SK-N-SH (cell line): ENCODE measurements around the gene MAPK4. TPM values are rescaled to one million over a fixed set of nuclear protein-coding genes. Genes with fewer than 3 reads are reported as not detected.

Experiments
- CTCF ChIA-PET: fragments of 300-600, 350-600 bp; formaldehyde crosslinking; extraction: SDS; loops from one replicate; lab custom pipeline; 2021; lab: Yijun Ruan, JAX
- POLR2A ChIA-PET: fragments of 350-600 bp; sonication (Branson Sonifier 250); formaldehyde crosslinking; extraction: SDS; loops from one replicate; lab custom pipeline; 2020; ENCODE audit warnings: antibody characterized with exemption, inconsistent platforms; lab: Yijun Ruan, JAX
- DNase-seq: peaks from one replicate; pipeline ENCODE4 v3.0.0; 2012
- H2AFZ ChIP-seq: fragments of 200-600 bp; sonication (generic); 2 replicates; pipeline ENCODE4 v1.8.1; 2016; ENCODE audit warnings: antibody characterized with exemption, mild to moderate bottlenecking, low read depth
- H3F3A ChIP-seq: fragments of 200-600 bp; sonication (generic); replicated peaks from 2 replicates; pipeline ENCODE3; 2016; ENCODE audit warnings: antibody characterized with exemption, mild to moderate bottlenecking; ENCODE audit not compliant: insufficient read depth
- H3K27ac ChIP-seq, 2 experiments: fragments of 200-500 bp in 1 of 2; fragments of 200-600 bp in 1 of 2; sonication (Bioruptor generic) in 1 of 2; sonication (generic), shearing (Covaris generic) in 1 of 2; 2 replicates each; pipeline versions ENCODE4 v1.5.1 to v1.6.1; 2014 to 2016; ENCODE audit warnings: low read depth in 2 of 2, inconsistent platforms in 1 of 2, low read length in 1 of 2, mild to moderate bottlenecking in 1 of 2, mixed read lengths in 1 of 2
- H3K27me3 ChIP-seq: fragments of 200-600 bp; sonication (generic), shearing (Covaris generic); 2 replicates; pipeline ENCODE4 v1.6.1; 2016; ENCODE audit warnings: mixed run types; ENCODE audit not compliant: insufficient read depth
- H3K36me3 ChIP-seq, 2 experiments: fragments of 200-500 bp in 1 of 2; fragments of 200-600 bp in 1 of 2; sonication (Bioruptor generic) in 1 of 2; sonication (generic) in 1 of 2; replicated peaks in 1 of 2; 2 replicates each; pipeline versions ENCODE3 to v1.5.1; 2014 to 2016; ENCODE audit warnings: low read length in 1 of 2, mild to moderate bottlenecking in 1 of 2; ENCODE audit not compliant: insufficient read depth in 2 of 2, control insufficient read depth in 1 of 2
- H3K4me1 ChIP-seq, 2 experiments: fragments of 200-500 bp in 1 of 2; fragments of 200-600 bp in 1 of 2; sonication (Bioruptor generic) in 1 of 2; sonication (generic), shearing (Covaris generic) in 1 of 2; 2 replicates each; pipeline versions ENCODE4 v1.5.1 to v1.6.1; 2014 to 2016; ENCODE audit warnings: low read depth in 1 of 2, low read length in 1 of 2, mixed run types in 1 of 2; ENCODE audit not compliant: insufficient read depth in 2 of 2, control insufficient read depth in 1 of 2
- H3K4me2 ChIP-seq: fragments of 200-600 bp; sonication (generic), shearing (Covaris generic); 2 replicates; pipeline ENCODE4 v1.6.1; 2017; ENCODE audit warnings: mixed run types
- H3K4me3 ChIP-seq, 2 experiments: fragments of 200-500 bp in 1 of 2; fragments of 200-600 bp in 1 of 2; sonication (Bioruptor generic) in 1 of 2; sonication (generic), shearing (Covaris generic) in 1 of 2; 2 replicates each; pipeline versions ENCODE4 v1.5.1 to v1.8.1; 2014 to 2016; ENCODE audit warnings: low read depth in 2 of 2, inconsistent platforms in 1 of 2, low read length in 1 of 2, mild to moderate bottlenecking in 1 of 2, mixed read lengths in 1 of 2, moderate library complexity in 1 of 2
- H3K79me2 ChIP-seq: fragments of 200-600 bp; sonication (generic); 2 replicates; pipeline ENCODE4 v1.8.1; 2017; ENCODE audit warnings: mild to moderate bottlenecking; ENCODE audit not compliant: insufficient read depth
- H3K9ac ChIP-seq: fragments of 200-600 bp; sonication (generic); 2 replicates; pipeline ENCODE4 v1.6.1; 2017; ENCODE audit warnings: mixed run types
- H3K9me2 ChIP-seq: fragments of 200-600 bp; sonication (generic); 2 replicates; pipeline ENCODE4 v1.6.1; 2017; ENCODE audit warnings: mixed run types
- H3K9me3 ChIP-seq: fragments of 200-600 bp; sonication (generic); 2 replicates; pipeline ENCODE4 v1.6.1; 2017; ENCODE audit warnings: mixed run types, mild to moderate bottlenecking, moderate library complexity
- H4K20me1 ChIP-seq: fragments of 200-600 bp; sonication (generic); 2 replicates; pipeline ENCODE4 v1.6.1; 2017; ENCODE audit warnings: mild to moderate bottlenecking, mixed run types; ENCODE audit not compliant: insufficient read depth
- ELF1 ChIP-seq: IDR thresholded peaks from 2 replicates; pipeline ENCODE4 v1.4.0; 2012
- FOXJ3 ChIP-seq: sonication (generic); formaldehyde crosslinking; IDR thresholded peaks from 2 replicates; pipeline ENCODE4 v1.5.1; 2020; ENCODE audit warnings: mild to moderate bottlenecking, missing genetic modification reagents
- FOXM1 ChIP-seq: IDR thresholded peaks from 2 replicates; pipeline ENCODE4 v1.4.0; 2012; ENCODE audit warnings: low read depth, mild to moderate bottlenecking
- GABPA ChIP-seq: IDR thresholded peaks from 2 replicates; pipeline ENCODE4 v1.4.0; 2012; ENCODE audit warnings: low read depth, mild to moderate bottlenecking
- GATA2 ChIP-seq: sonication (generic); formaldehyde crosslinking; IDR thresholded peaks from 2 replicates; pipeline ENCODE4 v1.5.0; 2020; ENCODE audit warnings: mild to moderate bottlenecking, missing genetic modification reagents
- IRF3 ChIP-seq: fragments of 150-350 bp; IDR thresholded peaks from 2 replicates; pipeline ENCODE4 v1.6.1; 2016; ENCODE audit warnings: mild to moderate bottlenecking, low read depth, low read length
- JUND ChIP-seq: IDR thresholded peaks from 2 replicates; pipeline ENCODE4 v1.4.0; 2012
- MAX ChIP-seq: IDR thresholded peaks from 2 replicates; pipeline ENCODE4 v1.4.0; 2012; ENCODE audit warnings: low read depth
- MEF2A ChIP-seq: IDR thresholded peaks from 2 replicates; pipeline ENCODE4 v1.4.0; 2012; ENCODE audit warnings: low read depth, borderline replicate concordance
- MXI1 ChIP-seq: IDR thresholded peaks from 2 replicates; pipeline ENCODE4 v1.6.1; 2012; ENCODE audit warnings: mild to moderate bottlenecking, low read depth, low read length, improper control_type of control experiment
- NFIC ChIP-seq: IDR thresholded peaks from 2 replicates; pipeline ENCODE4 v1.4.0; 2012; ENCODE audit warnings: borderline replicate concordance
- POLR2AphosphoS5 ChIP-seq: IDR thresholded peaks from 2 replicates; pipeline ENCODE4 v1.6.1; 2012; ENCODE audit warnings: low read depth, low read length
- RFX5 ChIP-seq: IDR thresholded peaks from 2 replicates; pipeline ENCODE4 v1.6.1; 2012; ENCODE audit warnings: mild to moderate bottlenecking, improper control_type of control experiment, low read length
- SIN3A ChIP-seq: IDR thresholded peaks from 2 replicates; pipeline ENCODE4 v1.6.1; 2012; ENCODE audit warnings: low read depth, mild to moderate bottlenecking, low read length, moderate library complexity, borderline replicate concordance
- SMC3 ChIP-seq: IDR thresholded peaks from 2 replicates; pipeline ENCODE4 v1.6.1; 2012; ENCODE audit warnings: low read depth, low read length, improper control_type of control experiment
- TCF12 ChIP-seq: IDR thresholded peaks from 2 replicates; pipeline ENCODE4 v1.4.0; 2012
- YY1 ChIP-seq: IDR thresholded peaks from 2 replicates; pipeline ENCODE4 v1.4.0; 2012; ENCODE audit warnings: low read depth, mild to moderate bottlenecking
- WGBS: methylation state at CpG from one replicate; pipeline ENCODE4 v1.1.6; 2017; ENCODE audit warnings: low lambda C conversion rate; 5-methylcytosine and 5-hydroxymethylcytosine counted together
- polyA plus RNA-seq, 3 experiments: library from polyadenylated mRNA; depleted of rRNA; stranded (reverse); fragments of >200 nt; gene quantifications; 2 replicates each; pipeline ENCODE4 v1.2.3, GENCODE V29; 2012
- TF ChIP-seq, protein P1 (sequence below): IDR thresholded peaks from 2 replicates; pipeline ENCODE4; 2012
- TF ChIP-seq, protein P2 (sequence below): IDR thresholded peaks from 2 replicates; pipeline ENCODE4 v1.6.1; 2012; ENCODE audit warnings: mild to moderate bottlenecking, low read depth, low read length, moderate library complexity
- TF ChIP-seq, protein P3 (sequence below): fragments of 150-350 bp; IDR thresholded peaks from 2 replicates; pipeline ENCODE4 v1.6.1; 2017; ENCODE audit warnings: antibody characterized with exemption, low read length, low read depth, borderline replicate concordance
- TF ChIP-seq, protein P4 (sequence below): IDR thresholded peaks from 2 replicates; pipeline ENCODE4 v1.4.0; 2012; ENCODE audit warnings: low read depth, borderline replicate concordance

Gene MAPK4
- polyA plus RNA-seq, 1 of the 3 experiments (the other 2 are of a cell fraction): 0.02 TPM

DNA sequence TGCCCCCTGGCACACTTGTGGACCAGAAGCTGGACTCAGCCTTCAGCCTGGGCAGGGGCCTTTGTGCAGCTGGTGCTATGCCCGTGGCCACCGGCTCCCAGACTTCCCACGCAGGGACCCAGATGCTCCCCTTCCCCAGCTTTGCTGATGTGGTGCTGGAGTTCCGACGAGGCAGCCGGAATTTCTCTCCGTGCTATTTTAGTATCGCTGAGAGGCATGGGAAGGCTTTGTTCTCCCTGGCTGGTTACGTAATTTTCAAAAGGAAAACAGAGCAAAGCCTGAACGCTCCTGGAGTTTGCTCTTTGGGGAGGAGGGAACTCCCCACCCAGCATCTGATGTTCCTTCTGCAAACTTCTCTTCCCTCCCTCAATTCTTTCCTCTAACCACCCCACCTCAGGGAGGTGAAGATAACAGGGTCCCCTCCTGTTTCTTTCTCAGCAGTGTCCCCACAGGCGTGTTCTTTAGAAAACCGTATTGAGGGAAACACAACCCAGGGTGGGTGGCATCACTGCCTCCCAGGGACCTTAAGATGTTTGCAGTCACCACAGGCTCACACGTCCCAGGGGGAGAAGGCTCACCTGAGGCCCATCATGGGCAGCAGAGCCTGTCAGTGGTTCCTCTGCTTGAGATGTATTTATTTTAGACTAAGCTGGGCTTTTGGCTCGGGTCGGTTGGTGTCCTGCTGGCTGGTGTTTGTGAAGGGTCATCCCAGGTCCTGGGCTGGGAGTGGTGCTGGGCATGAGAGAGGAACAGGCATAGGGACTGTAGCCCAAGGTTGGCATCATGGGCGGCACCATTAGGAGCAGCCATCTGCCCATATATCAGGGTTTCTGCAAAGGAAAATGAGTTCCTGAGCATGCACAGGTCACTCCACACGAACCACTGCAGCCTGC is 95.0 kb downstream of the MAPK4 start (continued):
- TF ChIP-seq IRF3: no peak
- no peak for TF ChIP-seq FOXM1
- no peak for TF ChIP-seq MAX
- TF ChIP-seq ELF1: no peak
- TF ChIP-seq MEF2A: no peak

- Histone ChIP-seq H3K79me2 (no peaks in the 10 kb centered on the region), H3F3A (no peaks in the 10 kb centered on the region), H3K27ac (no peak overlapping the region), H3K27me3 (no peaks in the 10 kb centered on the region), H3K36me3 (no peaks in the 10 kb centered on the region), H3K9ac (no peak overlapping the region), H3K4me3 (no peak overlapping the region), H3K9me3 (no peaks in the 10 kb centered on the region), H3K9me2 (no peaks in the 10 kb centered on the region), H3K4me1 (no peaks in the 10 kb centered on the region; a peak in 1 of 4 replicates), H4K20me1 (no peaks in the 10 kb centered on the region), H3K4me2 (no peak overlapping the region), H2AFZ (no peak overlapping the region)
- WGBS: 21% methylated on average over 2 of the region's 2 CpGs
- no peak for DNase-seq
- CTCF ChIA-PET: interaction anchor here (1.3 kb wide), 1 partner anchor 20 kb away, joined by 3 read pairs; no protein-coding TSS in a partner anchor
- POLR2A ChIA-PET: no interaction called here
- TF ChIP-seq SMC3 (no peak), IRF3 (no peak), TCF12 (no peak), ELF1 (no peak), SIN3A (no peak), YY1 (no peak), FOXJ3 (CRISPR knock-in tag) (no peak), POLR2AphosphoS5 (no peak), MEF2A (no peak), RFX5 (no peak), GABPA (no peak), GATA2 (CRISPR knock-in tag) (no peak), NFIC (no peak), MXI1 (no peak), JUND (no peak), MAX (no peak)
- TF ChIP-seq, protein P1, sequence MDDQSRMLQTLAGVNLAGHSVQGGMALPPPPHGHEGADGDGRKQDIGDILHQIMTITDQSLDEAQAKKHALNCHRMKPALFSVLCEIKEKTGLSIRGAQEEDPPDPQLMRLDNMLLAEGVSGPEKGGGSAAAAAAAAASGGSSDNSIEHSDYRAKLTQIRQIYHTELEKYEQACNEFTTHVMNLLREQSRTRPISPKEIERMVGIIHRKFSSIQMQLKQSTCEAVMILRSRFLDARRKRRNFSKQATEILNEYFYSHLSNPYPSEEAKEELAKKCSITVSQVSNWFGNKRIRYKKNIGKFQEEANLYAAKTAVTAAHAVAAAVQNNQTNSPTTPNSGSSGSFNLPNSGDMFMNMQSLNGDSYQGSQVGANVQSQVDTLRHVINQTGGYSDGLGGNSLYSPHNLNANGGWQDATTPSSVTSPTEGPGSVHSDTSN: no peak
- TF ChIP-seq, protein P2, sequence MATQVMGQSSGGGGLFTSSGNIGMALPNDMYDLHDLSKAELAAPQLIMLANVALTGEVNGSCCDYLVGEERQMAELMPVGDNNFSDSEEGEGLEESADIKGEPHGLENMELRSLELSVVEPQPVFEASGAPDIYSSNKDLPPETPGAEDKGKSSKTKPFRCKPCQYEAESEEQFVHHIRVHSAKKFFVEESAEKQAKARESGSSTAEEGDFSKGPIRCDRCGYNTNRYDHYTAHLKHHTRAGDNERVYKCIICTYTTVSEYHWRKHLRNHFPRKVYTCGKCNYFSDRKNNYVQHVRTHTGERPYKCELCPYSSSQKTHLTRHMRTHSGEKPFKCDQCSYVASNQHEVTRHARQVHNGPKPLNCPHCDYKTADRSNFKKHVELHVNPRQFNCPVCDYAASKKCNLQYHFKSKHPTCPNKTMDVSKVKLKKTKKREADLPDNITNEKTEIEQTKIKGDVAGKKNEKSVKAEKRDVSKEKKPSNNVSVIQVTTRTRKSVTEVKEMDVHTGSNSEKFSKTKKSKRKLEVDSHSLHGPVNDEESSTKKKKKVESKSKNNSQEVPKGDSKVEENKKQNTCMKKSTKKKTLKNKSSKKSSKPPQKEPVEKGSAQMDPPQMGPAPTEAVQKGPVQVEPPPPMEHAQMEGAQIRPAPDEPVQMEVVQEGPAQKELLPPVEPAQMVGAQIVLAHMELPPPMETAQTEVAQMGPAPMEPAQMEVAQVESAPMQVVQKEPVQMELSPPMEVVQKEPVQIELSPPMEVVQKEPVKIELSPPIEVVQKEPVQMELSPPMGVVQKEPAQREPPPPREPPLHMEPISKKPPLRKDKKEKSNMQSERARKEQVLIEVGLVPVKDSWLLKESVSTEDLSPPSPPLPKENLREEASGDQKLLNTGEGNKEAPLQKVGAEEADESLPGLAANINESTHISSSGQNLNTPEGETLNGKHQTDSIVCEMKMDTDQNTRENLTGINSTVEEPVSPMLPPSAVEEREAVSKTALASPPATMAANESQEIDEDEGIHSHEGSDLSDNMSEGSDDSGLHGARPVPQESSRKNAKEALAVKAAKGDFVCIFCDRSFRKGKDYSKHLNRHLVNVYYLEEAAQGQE: no peak
- TF ChIP-seq, protein P3, sequence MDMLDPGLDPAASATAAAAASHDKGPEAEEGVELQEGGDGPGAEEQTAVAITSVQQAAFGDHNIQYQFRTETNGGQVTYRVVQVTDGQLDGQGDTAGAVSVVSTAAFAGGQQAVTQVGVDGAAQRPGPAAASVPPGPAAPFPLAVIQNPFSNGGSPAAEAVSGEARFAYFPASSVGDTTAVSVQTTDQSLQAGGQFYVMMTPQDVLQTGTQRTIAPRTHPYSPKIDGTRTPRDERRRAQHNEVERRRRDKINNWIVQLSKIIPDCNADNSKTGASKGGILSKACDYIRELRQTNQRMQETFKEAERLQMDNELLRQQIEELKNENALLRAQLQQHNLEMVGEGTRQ: no peak
- TF ChIP-seq, protein P4, sequence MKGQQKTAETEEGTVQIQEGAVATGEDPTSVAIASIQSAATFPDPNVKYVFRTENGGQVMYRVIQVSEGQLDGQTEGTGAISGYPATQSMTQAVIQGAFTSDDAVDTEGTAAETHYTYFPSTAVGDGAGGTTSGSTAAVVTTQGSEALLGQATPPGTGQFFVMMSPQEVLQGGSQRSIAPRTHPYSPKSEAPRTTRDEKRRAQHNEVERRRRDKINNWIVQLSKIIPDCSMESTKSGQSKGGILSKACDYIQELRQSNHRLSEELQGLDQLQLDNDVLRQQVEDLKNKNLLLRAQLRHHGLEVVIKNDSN: no peak
These were observed 96.5 kb downstream of the MAPK4 start for GRCh38 chr18:50656396-50656795.
